Nephron (organoid): ENCODE measurements around the gene TBC1D17.

ENCODE experiments used
- H3K27ac Mint-ChIP-seq, 3 experiments: 2 replicates each; pipeline ENCODE4 v1.8.0; 2020; ENCODE audit warnings: mixed read lengths in 3 of 3, mild to moderate bottlenecking in 2 of 3, moderate library complexity in 1 of 3
- H3K27me3 Mint-ChIP-seq: 2 replicates; pipeline ENCODE4 v1.8.0; 2021; ENCODE audit warnings: low read depth, mild to moderate bottlenecking, moderate library complexity, mixed read lengths
- H3K36me3 Mint-ChIP-seq: 2 replicates; pipeline ENCODE4 v1.8.0; 2020; ENCODE audit warnings: low read depth, mixed read lengths
- H3K4me1 Mint-ChIP-seq: 2 replicates; pipeline ENCODE4 v1.8.0; 2020; ENCODE audit warnings: mixed read lengths
- H3K4me3 Mint-ChIP-seq, 3 experiments: 2 replicates each; pipeline ENCODE4 v1.8.0; 2020; ENCODE audit warnings: mild to moderate bottlenecking in 3 of 3, mixed read lengths in 3 of 3, moderate library complexity in 2 of 3
- H3K9me3 Mint-ChIP-seq: 2 replicates; pipeline ENCODE4 v1.8.0; 2020; ENCODE audit warnings: mixed read lengths
- TF ChIP-seq, protein P1 (sequence below), 3 experiments: fragments of 200-600 bp; sonication (generic); IDR thresholded peaks; one replicate each; pipeline ENCODE4 v1.5.0; 2021; ENCODE audit warnings: antibody characterized with exemption in 3 of 3; ENCODE audit not compliant: unreplicated experiment in 3 of 3

TBC1D17 gene

DNA sequence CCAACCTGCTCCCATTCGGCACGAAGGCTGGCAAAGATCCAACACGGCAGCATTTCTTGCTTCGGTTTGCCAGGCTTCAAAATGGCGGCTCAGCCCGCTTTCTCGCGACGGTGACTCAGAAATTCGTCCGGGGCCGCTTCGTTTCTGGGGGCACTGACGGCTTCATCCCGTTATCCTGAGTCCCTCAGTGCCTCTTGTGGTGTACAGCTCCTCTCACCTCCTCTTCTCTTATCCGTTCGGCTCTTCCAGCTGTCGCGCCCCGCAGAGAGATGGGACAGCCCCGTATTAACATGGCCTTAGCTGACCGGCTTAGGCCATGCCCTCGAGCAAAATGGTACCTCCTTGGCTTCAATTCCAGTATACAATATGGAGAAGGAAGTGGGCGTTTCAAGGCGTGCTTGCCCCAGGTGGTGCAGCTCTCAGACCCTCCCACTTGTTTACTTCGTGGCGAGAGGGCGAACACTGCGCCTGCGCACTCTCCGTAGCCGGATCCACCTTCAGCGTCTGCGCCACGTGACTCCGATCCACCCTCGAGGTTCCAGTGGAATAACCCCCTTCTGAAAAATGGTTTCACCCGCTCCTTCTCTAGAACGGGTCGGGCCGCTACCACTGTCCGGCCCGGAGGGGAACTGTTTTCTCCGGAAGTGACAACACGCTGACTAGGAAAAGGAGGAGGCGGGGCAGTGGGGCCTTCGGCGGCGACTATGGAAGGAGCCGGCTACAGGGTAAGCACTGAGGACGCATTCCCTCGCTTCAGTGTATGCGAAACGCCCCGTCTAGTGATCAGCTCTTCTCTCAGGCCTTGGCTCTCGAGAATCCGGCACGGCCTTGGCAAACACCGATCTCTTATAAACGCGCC, at the start of gene TBC1D17, which contains the start of gene AKT1S1:
TBC1D17 (plus strand) TSS at position 683 of the 859 bp plus-strand sequence; CDS start at position 705, 22 bp downstream.
AKT1S1 (minus strand) TSS at position 336 of the 859 bp plus-strand sequence. CDS start 4,060 bp downstream, outside the sequence.
- H3K4me3 Mint-ChIP-seq = no peak within 1 kb of the TSS
- no peaks in the 10 kb centered on the region for H3K9me3 Mint-ChIP-seq
- H3K27ac Mint-ChIP-seq = no peak within 1 kb of the TSS
- TF ChIP-seq, protein P1, sequence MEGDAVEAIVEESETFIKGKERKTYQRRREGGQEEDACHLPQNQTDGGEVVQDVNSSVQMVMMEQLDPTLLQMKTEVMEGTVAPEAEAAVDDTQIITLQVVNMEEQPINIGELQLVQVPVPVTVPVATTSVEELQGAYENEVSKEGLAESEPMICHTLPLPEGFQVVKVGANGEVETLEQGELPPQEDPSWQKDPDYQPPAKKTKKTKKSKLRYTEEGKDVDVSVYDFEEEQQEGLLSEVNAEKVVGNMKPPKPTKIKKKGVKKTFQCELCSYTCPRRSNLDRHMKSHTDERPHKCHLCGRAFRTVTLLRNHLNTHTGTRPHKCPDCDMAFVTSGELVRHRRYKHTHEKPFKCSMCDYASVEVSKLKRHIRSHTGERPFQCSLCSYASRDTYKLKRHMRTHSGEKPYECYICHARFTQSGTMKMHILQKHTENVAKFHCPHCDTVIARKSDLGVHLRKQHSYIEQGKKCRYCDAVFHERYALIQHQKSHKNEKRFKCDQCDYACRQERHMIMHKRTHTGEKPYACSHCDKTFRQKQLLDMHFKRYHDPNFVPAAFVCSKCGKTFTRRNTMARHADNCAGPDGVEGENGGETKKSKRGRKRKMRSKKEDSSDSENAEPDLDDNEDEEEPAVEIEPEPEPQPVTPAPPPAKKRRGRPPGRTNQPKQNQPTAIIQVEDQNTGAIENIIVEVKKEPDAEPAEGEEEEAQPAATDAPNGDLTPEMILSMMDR (IDR thresholded peaks at IDR 0.05; ENCODE audit: unreplicated experiment in 3 of 3) = no peak
- H3K27me3 Mint-ChIP-seq = no peaks in the 10 kb centered on the region
- H3K36me3 Mint-ChIP-seq = peaks cover 34% of the 10 kb centered on the region
- peaks cover 4% of the 10 kb centered on the region for H3K4me1 Mint-ChIP-seq

DNA sequence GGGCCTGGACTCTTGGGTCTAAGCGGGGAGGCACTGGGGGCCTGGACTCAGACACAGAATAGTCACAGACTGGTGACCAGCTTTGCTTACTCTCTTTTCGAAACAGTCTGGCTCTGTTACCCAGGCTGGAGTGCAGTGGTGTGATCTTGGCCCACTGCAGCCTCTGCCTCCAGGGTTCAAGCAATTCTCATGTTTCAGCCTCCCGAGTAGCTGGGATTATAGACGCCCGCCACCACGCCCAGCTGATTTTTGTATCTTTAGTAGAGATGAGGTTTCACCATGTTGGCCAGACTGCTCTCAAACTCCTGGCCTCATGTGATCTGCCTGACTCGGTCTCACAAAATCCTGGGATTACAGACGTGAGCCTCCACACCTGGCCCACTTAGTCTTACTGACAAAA, 48.3 kb upstream of the TBC1D17 start:
- H3K27me3 Mint-ChIP-seq = no peaks in the 10 kb centered on the region
- peaks cover 6% of the 10 kb centered on the region for H3K4me1 Mint-ChIP-seq
- H3K36me3 Mint-ChIP-seq = peaks cover 32% of the 10 kb centered on the region
- TF ChIP-seq, protein P1 (IDR thresholded peaks at IDR 0.05; ENCODE audit: unreplicated experiment in 3 of 3) = no peak
- no peak overlapping the region for H3K27ac Mint-ChIP-seq
- H3K9me3 Mint-ChIP-seq = no peaks in the 10 kb centered on the region
- H3K4me3 Mint-ChIP-seq = no peak overlapping the region

DNA sequence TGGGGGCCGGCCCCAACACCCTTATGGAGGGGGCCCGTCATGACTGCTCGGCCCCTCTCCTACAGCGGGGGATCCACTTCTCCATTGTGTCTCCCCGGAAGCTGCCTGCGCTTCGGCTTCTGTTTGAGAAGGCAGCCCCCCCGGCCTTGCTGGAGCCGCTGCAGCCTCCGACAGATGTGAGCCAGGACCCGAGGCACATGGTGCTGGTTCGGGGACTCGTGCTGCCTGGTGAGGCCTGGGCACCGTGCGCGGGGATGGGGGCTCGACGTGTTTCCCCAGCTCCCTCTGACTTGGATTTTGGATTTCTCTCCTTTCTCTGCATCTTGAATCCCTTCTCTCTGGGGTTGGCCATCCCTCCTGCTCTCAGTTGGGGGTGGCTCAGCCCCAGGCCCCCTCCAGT, 47.8 kb upstream of the TBC1D17 start:
- H3K27ac Mint-ChIP-seq = no peak overlapping the region
- H3K4me3 Mint-ChIP-seq = no peak overlapping the region
- TF ChIP-seq, protein P1 (IDR thresholded peaks at IDR 0.05; ENCODE audit: unreplicated experiment in 3 of 3) = no peak
- no peaks in the 10 kb centered on the region for H3K27me3 Mint-ChIP-seq
- peaks cover 35% of the 10 kb centered on the region for H3K36me3 Mint-ChIP-seq
- no peaks in the 10 kb centered on the region for H3K9me3 Mint-ChIP-seq
- peaks cover 6% of the 10 kb centered on the region for H3K4me1 Mint-ChIP-seq

DNA sequence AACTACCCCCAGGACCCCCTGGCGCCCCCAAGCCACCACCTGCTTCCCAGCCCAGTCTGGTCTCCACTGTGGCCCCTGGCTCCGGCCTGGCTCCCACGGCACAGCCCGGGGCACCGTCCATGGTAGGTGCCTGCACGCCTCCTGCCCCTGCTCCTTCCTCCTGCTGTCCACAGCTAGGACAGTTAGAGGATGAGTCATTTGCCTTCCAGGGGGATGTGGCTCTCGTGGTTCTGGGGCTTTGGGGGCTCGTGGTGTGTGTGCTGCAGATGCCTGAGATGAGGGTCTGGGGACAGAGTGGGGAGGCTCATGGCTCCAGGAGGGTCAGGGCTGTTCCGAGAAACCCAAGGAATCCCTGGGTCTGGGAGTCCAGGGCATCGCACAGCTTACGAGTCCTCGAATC, 46.7 kb upstream of the TBC1D17 start:
- peaks cover 41% of the 10 kb centered on the region for H3K36me3 Mint-ChIP-seq
- H3K4me1 Mint-ChIP-seq = peaks cover 6% of the 10 kb centered on the region
- no peaks in the 10 kb centered on the region for H3K27me3 Mint-ChIP-seq
- TF ChIP-seq, protein P1 (IDR thresholded peaks at IDR 0.05; ENCODE audit: unreplicated experiment in 3 of 3) = no peak
- H3K9me3 Mint-ChIP-seq = no peaks in the 10 kb centered on the region
- H3K4me3 Mint-ChIP-seq = no peak overlapping the region
- no peak overlapping the region for H3K27ac Mint-ChIP-seq

DNA sequence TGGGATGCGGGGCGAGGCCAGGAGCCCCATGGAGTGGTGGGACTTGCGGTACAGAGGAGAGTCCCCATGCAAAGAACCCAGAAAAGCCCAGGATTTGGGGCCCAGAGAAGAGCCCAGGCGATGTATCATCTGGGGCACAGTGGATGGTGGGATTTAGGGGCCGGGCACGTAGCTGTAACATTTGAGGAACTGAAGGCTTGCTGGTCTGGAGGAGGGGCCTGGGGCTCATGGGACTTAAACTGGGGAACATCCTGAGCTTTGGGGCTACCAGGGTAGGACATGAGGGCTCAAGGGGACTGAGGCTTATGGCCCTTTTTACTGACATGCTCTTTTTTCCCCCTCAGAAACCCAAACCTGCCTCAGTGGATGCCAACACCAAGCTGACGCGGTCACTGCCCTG, 45.9 kb upstream of the TBC1D17 start:
- Mint-ChIP-seq H3K4me3 (no peak overlapping the region), H3K27me3 (no peaks in the 10 kb centered on the region), H3K27ac (no peak overlapping the region), H3K4me1 (peaks cover 1% of the 10 kb centered on the region), H3K9me3 (no peaks in the 10 kb centered on the region), H3K36me3 (peaks cover 38% of the 10 kb centered on the region)
- TF ChIP-seq, protein P1 (IDR thresholded peaks at IDR 0.05; ENCODE audit: unreplicated experiment in 3 of 3) = no peak

DNA sequence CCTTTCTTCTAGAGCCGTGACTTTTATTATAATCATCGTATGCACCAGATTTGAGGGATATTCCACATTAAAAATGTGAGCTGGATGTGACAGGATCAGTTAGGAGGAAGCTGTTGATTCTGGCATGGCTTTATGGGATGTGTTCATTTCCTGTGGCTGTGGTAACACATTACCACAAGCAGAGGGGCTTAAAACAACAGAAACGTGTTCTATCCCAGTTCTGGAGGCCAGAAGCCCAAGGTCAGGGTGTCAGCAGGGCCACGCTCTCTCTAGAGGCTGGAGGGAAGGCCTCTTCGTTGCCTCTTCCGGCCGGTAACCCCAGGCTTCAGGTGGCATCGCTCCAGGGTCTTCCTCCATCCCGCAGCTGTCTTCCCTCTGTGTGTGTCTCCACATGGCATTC, 44.9 kb upstream of the TBC1D17 start:
- H3K9me3 Mint-ChIP-seq = no peaks in the 10 kb centered on the region
- peaks cover 38% of the 10 kb centered on the region for H3K36me3 Mint-ChIP-seq
- H3K4me1 Mint-ChIP-seq = no peaks in the 10 kb centered on the region
- TF ChIP-seq, protein P1 (IDR thresholded peaks at IDR 0.05; ENCODE audit: unreplicated experiment in 3 of 3) = no peak
- no peaks in the 10 kb centered on the region for H3K27me3 Mint-ChIP-seq
- no peak overlapping the region for H3K4me3 Mint-ChIP-seq
- no peak overlapping the region for H3K27ac Mint-ChIP-seq
